Nephron progenitor cell (in vitro differentiated cells): Measurements from ENCODE around the gene RASGEF1C.

Source experiments
- DNase-seq: peaks from one replicate; pipeline ENCODE4 v3.0.0; 2021
- H3K27ac Mint-ChIP-seq: 2 replicates; pipeline ENCODE4 v1.8.0; 2021; ENCODE audit warnings: mild to moderate bottlenecking, moderate library complexity, mixed read lengths
- H3K27me3 Mint-ChIP-seq: 2 replicates; pipeline ENCODE4 v1.8.0; 2021; ENCODE audit warnings: mild to moderate bottlenecking, low read depth, mixed read lengths; ENCODE audit not compliant: poor library complexity
- H3K36me3 Mint-ChIP-seq: 2 replicates; pipeline ENCODE4 v1.8.0; 2021; ENCODE audit warnings: low read depth, mixed read lengths
- H3K4me1 Mint-ChIP-seq: 2 replicates; pipeline ENCODE4 v1.8.0; 2021; ENCODE audit warnings: mixed read lengths
- H3K4me3 Mint-ChIP-seq: 2 replicates; pipeline ENCODE4 v1.8.0; 2021; ENCODE audit warnings: mild to moderate bottlenecking, moderate library complexity, mixed read lengths
- H3K9me3 Mint-ChIP-seq: 2 replicates; pipeline ENCODE4 v1.8.0; 2021; ENCODE audit warnings: mild to moderate bottlenecking, moderate library complexity, mixed read lengths
- CTCF ChIP-seq: fragments of 200-600 bp; sonication (generic); IDR thresholded peaks from 2 replicates; pipeline ENCODE4 v1.5.0; 2021; ENCODE audit warnings: antibody characterized with exemption

The RASGEF1C gene

GRCh38 chr5:180209137-180209581, at the start of gene RASGEF1C:
TSS of gene RASGEF1C (minus strand) at chr5:180209211. CDS start at chr5:180138052, 71,159 bp downstream.
- Mint-ChIP-seq H3K36me3 (no peaks in the 10 kb centered on the region), H3K27me3 (peaks cover 34% of the 10 kb centered on the region), H3K4me1 (peaks cover 11% of the 10 kb centered on the region), H3K9me3 (no peaks in the 10 kb centered on the region), H3K4me3 (peak within 1 kb of the TSS; percentile 78), H3K27ac (no peak within 1 kb of the TSS)
- DNase-seq, result peak; percentile 88
- no peak for TF ChIP-seq CTCF

GRCh38 chr5:180253036-180253824, 44.2 kb upstream of the RASGEF1C start:
- H3K9me3 Mint-ChIP-seq, result peaks cover 99% of the 10 kb centered on the region

GRCh38 chr5:180251887-180252286, 42.9 kb upstream of the RASGEF1C start:
- no peak overlapping the region for H3K4me3 Mint-ChIP-seq
- H3K9me3 Mint-ChIP-seq, result peaks cover 99% of the 10 kb centered on the region
- no peak for DNase-seq
- TF ChIP-seq CTCF, result no peak
- no peaks in the 10 kb centered on the region for H3K4me1 Mint-ChIP-seq
- H3K27ac Mint-ChIP-seq, result no peak overlapping the region
- H3K27me3 Mint-ChIP-seq, result no peaks in the 10 kb centered on the region
- peaks cover 100% of the 10 kb centered on the region for H3K36me3 Mint-ChIP-seq

More at GRCh38 chr5:180253036-180253824, 44.2 kb upstream of the RASGEF1C start:
- no peak for TF ChIP-seq CTCF
- H3K27ac Mint-ChIP-seq, result no peak overlapping the region
- H3K36me3 Mint-ChIP-seq, result peaks cover 100% of the 10 kb centered on the region
- DNase-seq, result no peak
- H3K27me3 Mint-ChIP-seq, result no peaks in the 10 kb centered on the region
- no peak overlapping the region for H3K4me3 Mint-ChIP-seq
- H3K4me1 Mint-ChIP-seq, result no peaks in the 10 kb centered on the region

GRCh38 chr5:180251141-180251540, 42.1 kb upstream of the RASGEF1C start:
- no peaks in the 10 kb centered on the region for H3K27me3 Mint-ChIP-seq
- H3K9me3 Mint-ChIP-seq, result peaks cover 98% of the 10 kb centered on the region
- TF ChIP-seq CTCF, result no peak
- H3K27ac Mint-ChIP-seq, result no peak overlapping the region
- DNase-seq, result no peak
- no peaks in the 10 kb centered on the region for H3K4me1 Mint-ChIP-seq
- no peak overlapping the region for H3K4me3 Mint-ChIP-seq
- peaks cover 100% of the 10 kb centered on the region for H3K36me3 Mint-ChIP-seq

- no peak overlapping the region for H3K4me3 Mint-ChIP-seq
- no peaks in the 10 kb centered on the region for H3K4me1 Mint-ChIP-seq
- H3K27me3 Mint-ChIP-seq, result no peaks in the 10 kb centered on the region
- H3K36me3 Mint-ChIP-seq, result peaks cover 100% of the 10 kb centered on the region
- peaks cover 92% of the 10 kb centered on the region for H3K9me3 Mint-ChIP-seq
- TF ChIP-seq CTCF, result no peak
- no peak overlapping the region for H3K27ac Mint-ChIP-seq
- DNase-seq, result no peak
These were observed 41.3 kb upstream of the RASGEF1C start for GRCh38 chr5:180250329-180250728.

- no peak for DNase-seq
- Mint-ChIP-seq H3K27me3 (no peaks in the 10 kb centered on the region), H3K4me3 (no peak overlapping the region), H3K9me3 (peaks cover 13% of the 10 kb centered on the region), H3K27ac (no peak overlapping the region), H3K36me3 (peaks cover 100% of the 10 kb centered on the region), H3K4me1 (no peaks in the 10 kb centered on the region)
- TF ChIP-seq CTCF, result no peak
These were observed 32.6 kb upstream of the RASGEF1C start for GRCh38 chr5:180241600-180241999.
